Neural cell (in vitro differentiated cells): ENCODE measurements around the gene RAVER1. TPM values are rescaled to one million over a fixed set of nuclear protein-coding genes. Genes with fewer than 3 reads are reported as not detected.

Source experiments
- H2AFZ ChIP-seq: fragments of 200-600, 300-800 bp; sonication (generic), shearing (Covaris generic); 2 replicates; pipeline ENCODE4 v1.6.0; 2014; ENCODE audit warnings: low read depth, mild to moderate bottlenecking, antibody characterized with exemption, low read length, moderate library complexity
- H3F3A ChIP-seq: fragments of 200-600 bp; shearing (Covaris generic); 2 replicates; pipeline ENCODE4 v1.6.1; 2016; ENCODE audit warnings: mild to moderate bottlenecking, moderate library complexity, mixed read lengths, antibody characterized with exemption, low read length; ENCODE audit not compliant: insufficient read depth, poor library complexity, severe bottlenecking
- H3K27ac ChIP-seq: fragments of 200-600, 300-800 bp; sonication (generic), shearing (Covaris generic); 2 replicates; pipeline ENCODE4 v1.5.1; 2014; ENCODE audit warnings: mild to moderate bottlenecking, low read length, moderate library complexity
- H3K27me3 ChIP-seq: fragments of 300-800, 200-600 bp; sonication (generic), shearing (Covaris generic); 2 replicates; pipeline ENCODE4 v1.6.0; 2014; ENCODE audit warnings: mild to moderate bottlenecking, low read depth, low read length, moderate library complexity; ENCODE audit not compliant: insufficient read depth
- H3K36me3 ChIP-seq: fragments of 300-800, 200-600 bp; sonication (generic), shearing (Covaris generic); 2 replicates; pipeline ENCODE4 v1.5.1; 2014; ENCODE audit warnings: mild to moderate bottlenecking, antibody characterized with exemption, low read length, moderate library complexity; ENCODE audit not compliant: insufficient read depth
- H3K4me2 ChIP-seq: fragments of 300-800, 200-600 bp; sonication (generic), shearing (Covaris generic); 2 replicates; pipeline ENCODE4 v1.6.0; 2014; ENCODE audit warnings: mild to moderate bottlenecking, low read length
- H3K4me3 ChIP-seq: fragments of 300-800, 200-600 bp; sonication (generic), shearing (Covaris generic); 2 replicates; pipeline ENCODE4 v1.5.1; 2014; ENCODE audit warnings: mild to moderate bottlenecking, low read length, moderate library complexity
- H3K79me2 ChIP-seq: fragments of 200-600 bp; shearing (Covaris generic); replicated peaks from 2 replicates; pipeline ENCODE4 v1.6.0; 2014; ENCODE audit warnings: mild to moderate bottlenecking, low read length, moderate library complexity; ENCODE audit not compliant: insufficient read depth
- H3K9ac ChIP-seq: fragments of 300-800, 200-600 bp; sonication (generic), shearing (Covaris generic); 2 replicates; pipeline ENCODE4 v1.6.1; 2016; ENCODE audit warnings: mild to moderate bottlenecking, low read length, mixed read lengths
- H3K9me2 ChIP-seq: fragments of 200-600 bp; shearing (Covaris generic); 2 replicates; pipeline ENCODE4 v1.6.1; 2016; ENCODE audit warnings: mild to moderate bottlenecking, low read length, mixed read lengths; ENCODE audit not compliant: insufficient read depth
- H3K9me3 ChIP-seq: fragments of 200-600, 300-800 bp; sonication (generic), shearing (Covaris generic); 2 replicates; pipeline ENCODE4 v1.6.1; 2016; ENCODE audit warnings: mild to moderate bottlenecking, mixed run types, low read length, moderate library complexity, mixed read lengths
- H4K20me1 ChIP-seq: fragments of 200-600 bp; shearing (Covaris generic); 2 replicates; pipeline ENCODE4 v1.6.1; 2016; ENCODE audit warnings: mild to moderate bottlenecking, mixed run types; ENCODE audit not compliant: insufficient read depth
- EP300 ChIP-seq: fragments of 450-650 bp; conservative IDR thresholded peaks from 2 replicates; pipeline ENCODE4 v1.6.1; 2014; ENCODE audit warnings: antibody characterized with exemption, mild to moderate bottlenecking, moderate library complexity; ENCODE audit not compliant: poor library complexity, severe bottlenecking
- EZH2 ChIP-seq: fragments of 200-600, 300-800 bp; shearing (Covaris generic), sonication (generic); IDR thresholded peaks from 2 replicates; pipeline ENCODE4 v1.6.1; 2014; ENCODE audit warnings: antibody characterized with exemption, low read length, borderline replicate concordance, mild to moderate bottlenecking; ENCODE audit not compliant: insufficient read depth, poor library complexity, severe bottlenecking
- MXI1 ChIP-seq: fragments of 450-650 bp; conservative IDR thresholded peaks from 2 replicates; pipeline ENCODE4 v1.6.1; 2014; ENCODE audit warnings: antibody characterized with exemption, mild to moderate bottlenecking; ENCODE audit not compliant: poor library complexity, severe bottlenecking
- POLR2AphosphoS5 ChIP-seq: IDR thresholded peaks from 2 replicates; pipeline ENCODE4 v1.6.1; 2012
- RAD21 ChIP-seq: fragments of 450-650 bp; conservative IDR thresholded peaks from 2 replicates; pipeline ENCODE4 v1.6.1; 2014; ENCODE audit warnings: antibody characterized with exemption, mild to moderate bottlenecking, moderate library complexity
- SMC3 ChIP-seq: fragments of 450-650 bp; conservative IDR thresholded peaks from 2 replicates; pipeline ENCODE4 v1.6.1; 2014; ENCODE audit warnings: antibody characterized with exemption, mild to moderate bottlenecking, moderate library complexity; ENCODE audit not compliant: poor library complexity
- TAF1 ChIP-seq: IDR thresholded peaks from 2 replicates; pipeline ENCODE4 v1.6.1; 2012; ENCODE audit warnings: low read depth
- polyA plus RNA-seq: library from polyadenylated mRNA; depleted of rRNA; stranded (reverse); fragments of >200 nt; gene quantifications from 2 replicates; pipeline ENCODE4 v1.2.3, GENCODE V29; 2014
- TF ChIP-seq, protein P1 (sequence below): fragments of 450-650 bp; IDR thresholded peaks from 2 replicates; pipeline ENCODE4 v1.5.1; 2014; ENCODE audit warnings: antibody characterized with exemption, mild to moderate bottlenecking, moderate library complexity; ENCODE audit not compliant: poor library complexity, severe bottlenecking
- TF ChIP-seq, protein P2 (sequence below): IDR thresholded peaks from 2 replicates; pipeline ENCODE4 v1.6.1; 2012; ENCODE audit warnings: borderline replicate concordance

Gene RAVER1
- polyA plus RNA-seq, 1 donor from 2014 or later, result 1.3 TPM

DNA sequence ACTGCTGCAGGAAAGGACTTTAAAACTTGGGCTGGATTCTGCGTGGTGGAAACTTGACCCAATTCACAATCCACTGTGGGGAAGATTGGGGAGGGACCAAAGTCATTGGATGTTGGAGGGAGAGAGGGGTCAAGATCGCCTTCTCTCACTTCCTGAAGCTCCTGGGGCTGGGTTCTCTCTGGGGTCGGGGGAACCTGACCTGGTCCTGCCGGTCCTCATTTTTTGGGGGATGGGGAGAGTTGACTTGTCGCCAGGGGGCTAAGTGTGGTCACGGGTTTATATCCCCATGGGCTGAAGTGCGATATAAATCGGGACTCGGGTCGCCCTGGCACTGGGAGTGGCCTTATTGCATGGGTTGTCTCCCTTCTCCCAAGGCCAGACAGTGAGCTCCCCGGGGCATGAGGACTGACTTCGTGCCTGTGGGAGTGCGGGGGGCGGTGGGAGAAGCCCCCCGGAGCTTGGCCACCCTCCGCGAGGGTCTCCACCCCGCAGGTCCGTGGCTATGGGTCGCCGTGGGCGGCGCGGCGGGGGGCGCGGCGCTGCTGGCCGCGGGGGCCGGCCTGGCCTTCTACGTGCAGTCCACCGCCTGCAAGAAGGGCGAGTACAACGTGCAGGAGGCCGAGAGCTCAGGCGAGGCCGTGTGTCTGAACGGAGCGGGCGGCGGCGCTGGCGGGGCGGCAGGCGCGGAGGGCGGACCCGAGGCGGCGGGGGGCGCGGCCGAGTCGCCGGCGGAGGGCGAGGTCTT, 37.3 kb downstream of the RAVER1 start:
- H3K79me2 ChIP-seq, result no peaks in the 10 kb centered on the region
- no peaks in the 10 kb centered on the region for H3K9me2 ChIP-seq
- no peak overlapping the region for H2AFZ ChIP-seq
- H3F3A ChIP-seq, result no peaks in the 10 kb centered on the region
- no peak overlapping the region for H3K9ac ChIP-seq
- peaks cover 67% of the 10 kb centered on the region for H3K27me3 ChIP-seq
- no peak overlapping the region for H3K4me3 ChIP-seq
- H3K9me3 ChIP-seq, result no peaks in the 10 kb centered on the region
- TF ChIP-seq MXI1, result no peak
- TF ChIP-seq, protein P1, sequence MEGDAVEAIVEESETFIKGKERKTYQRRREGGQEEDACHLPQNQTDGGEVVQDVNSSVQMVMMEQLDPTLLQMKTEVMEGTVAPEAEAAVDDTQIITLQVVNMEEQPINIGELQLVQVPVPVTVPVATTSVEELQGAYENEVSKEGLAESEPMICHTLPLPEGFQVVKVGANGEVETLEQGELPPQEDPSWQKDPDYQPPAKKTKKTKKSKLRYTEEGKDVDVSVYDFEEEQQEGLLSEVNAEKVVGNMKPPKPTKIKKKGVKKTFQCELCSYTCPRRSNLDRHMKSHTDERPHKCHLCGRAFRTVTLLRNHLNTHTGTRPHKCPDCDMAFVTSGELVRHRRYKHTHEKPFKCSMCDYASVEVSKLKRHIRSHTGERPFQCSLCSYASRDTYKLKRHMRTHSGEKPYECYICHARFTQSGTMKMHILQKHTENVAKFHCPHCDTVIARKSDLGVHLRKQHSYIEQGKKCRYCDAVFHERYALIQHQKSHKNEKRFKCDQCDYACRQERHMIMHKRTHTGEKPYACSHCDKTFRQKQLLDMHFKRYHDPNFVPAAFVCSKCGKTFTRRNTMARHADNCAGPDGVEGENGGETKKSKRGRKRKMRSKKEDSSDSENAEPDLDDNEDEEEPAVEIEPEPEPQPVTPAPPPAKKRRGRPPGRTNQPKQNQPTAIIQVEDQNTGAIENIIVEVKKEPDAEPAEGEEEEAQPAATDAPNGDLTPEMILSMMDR, result no peak
- no peak for TF ChIP-seq RAD21
- no peak for TF ChIP-seq EP300
- TF ChIP-seq, protein P2, sequence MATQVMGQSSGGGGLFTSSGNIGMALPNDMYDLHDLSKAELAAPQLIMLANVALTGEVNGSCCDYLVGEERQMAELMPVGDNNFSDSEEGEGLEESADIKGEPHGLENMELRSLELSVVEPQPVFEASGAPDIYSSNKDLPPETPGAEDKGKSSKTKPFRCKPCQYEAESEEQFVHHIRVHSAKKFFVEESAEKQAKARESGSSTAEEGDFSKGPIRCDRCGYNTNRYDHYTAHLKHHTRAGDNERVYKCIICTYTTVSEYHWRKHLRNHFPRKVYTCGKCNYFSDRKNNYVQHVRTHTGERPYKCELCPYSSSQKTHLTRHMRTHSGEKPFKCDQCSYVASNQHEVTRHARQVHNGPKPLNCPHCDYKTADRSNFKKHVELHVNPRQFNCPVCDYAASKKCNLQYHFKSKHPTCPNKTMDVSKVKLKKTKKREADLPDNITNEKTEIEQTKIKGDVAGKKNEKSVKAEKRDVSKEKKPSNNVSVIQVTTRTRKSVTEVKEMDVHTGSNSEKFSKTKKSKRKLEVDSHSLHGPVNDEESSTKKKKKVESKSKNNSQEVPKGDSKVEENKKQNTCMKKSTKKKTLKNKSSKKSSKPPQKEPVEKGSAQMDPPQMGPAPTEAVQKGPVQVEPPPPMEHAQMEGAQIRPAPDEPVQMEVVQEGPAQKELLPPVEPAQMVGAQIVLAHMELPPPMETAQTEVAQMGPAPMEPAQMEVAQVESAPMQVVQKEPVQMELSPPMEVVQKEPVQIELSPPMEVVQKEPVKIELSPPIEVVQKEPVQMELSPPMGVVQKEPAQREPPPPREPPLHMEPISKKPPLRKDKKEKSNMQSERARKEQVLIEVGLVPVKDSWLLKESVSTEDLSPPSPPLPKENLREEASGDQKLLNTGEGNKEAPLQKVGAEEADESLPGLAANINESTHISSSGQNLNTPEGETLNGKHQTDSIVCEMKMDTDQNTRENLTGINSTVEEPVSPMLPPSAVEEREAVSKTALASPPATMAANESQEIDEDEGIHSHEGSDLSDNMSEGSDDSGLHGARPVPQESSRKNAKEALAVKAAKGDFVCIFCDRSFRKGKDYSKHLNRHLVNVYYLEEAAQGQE, result no peak
- no peak for TF ChIP-seq POLR2AphosphoS5
- TF ChIP-seq EZH2, result no peak
- TF ChIP-seq TAF1, result no peak
- TF ChIP-seq SMC3, result no peak
- H3K4me2 ChIP-seq, result no peak overlapping the region
- H3K27ac ChIP-seq, result no peak overlapping the region
- no peaks in the 10 kb centered on the region for H3K36me3 ChIP-seq
- H4K20me1 ChIP-seq, result no peaks in the 10 kb centered on the region

DNA sequence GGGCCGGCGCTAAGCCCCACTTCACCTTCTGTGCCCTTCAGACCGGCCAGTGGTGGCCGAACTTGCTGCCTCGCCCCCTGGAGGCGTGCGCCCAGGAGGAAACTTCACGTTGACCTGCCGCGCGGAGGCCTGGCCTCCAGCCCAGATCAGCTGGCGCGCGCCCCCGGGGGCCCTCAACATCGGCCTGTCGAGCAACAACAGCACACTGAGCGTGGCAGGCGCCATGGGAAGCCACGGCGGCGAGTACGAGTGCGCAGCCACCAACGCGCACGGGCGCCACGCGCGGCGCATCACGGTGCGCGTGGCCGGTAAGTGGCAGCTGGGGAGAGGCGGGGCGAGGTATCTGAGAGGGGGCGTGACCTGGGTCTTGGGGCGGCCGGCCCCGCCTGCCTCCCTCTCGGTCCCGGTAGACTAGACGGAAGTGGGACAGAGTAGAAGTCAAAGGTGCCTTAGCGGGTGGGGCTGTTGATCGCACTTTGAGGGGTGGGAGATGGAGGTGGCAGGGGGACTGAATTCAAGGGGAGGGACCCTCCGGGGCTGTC, 38.0 kb downstream of the RAVER1 start:
- H2AFZ ChIP-seq, result no peak overlapping the region
- no peaks in the 10 kb centered on the region for H3F3A ChIP-seq
- TF ChIP-seq SMC3 (no peak), EZH2 (no peak), RAD21 (no peak), EP300 (no peak), POLR2AphosphoS5 (no peak), MXI1 (no peak)
- TF ChIP-seq, protein P2, result no peak
- TF ChIP-seq, protein P1, result no peak
- no peak overlapping the region for H3K4me3 ChIP-seq
- no peak overlapping the region for H3K4me2 ChIP-seq
- peaks cover 74% of the 10 kb centered on the region for H3K27me3 ChIP-seq
- H3K9me2 ChIP-seq, result no peaks in the 10 kb centered on the region
- no peaks in the 10 kb centered on the region for H3K36me3 ChIP-seq
- H3K79me2 ChIP-seq, result no peaks in the 10 kb centered on the region
- no peak overlapping the region for H3K9ac ChIP-seq
- H3K9me3 ChIP-seq, result no peaks in the 10 kb centered on the region
- no peak overlapping the region for H3K27ac ChIP-seq
- no peaks in the 10 kb centered on the region for H4K20me1 ChIP-seq
